DOHH2 (cell line): ENCODE data around the gene TAF4.
"Not testable (repeated sequence)": the region's sequence is repeated elsewhere in the genome, so short reads cannot be mapped to it uniquely, and the experiment has no call there.

Source experiments
- EZH2phosphoT487 ChIP-seq: fragments of 200-600 bp; sonication (generic); IDR thresholded peaks from 2 replicates; pipeline ENCODE4 v1.6.1; 2017; ENCODE audit warnings: borderline replicate concordance, mild to moderate bottlenecking, antibody characterized with exemption, low read length, moderate library complexity, mixed read lengths
- TF ChIP-seq, protein P1 (sequence below): fragments of 200-600 bp; sonication (generic); IDR thresholded peaks from one replicate; pipeline ENCODE4 v1.5.1; 2014; ENCODE audit warnings: antibody characterized with exemption, mild to moderate bottlenecking, low read depth, low read length; ENCODE audit not compliant: poor library complexity, severe bottlenecking

DNA sequence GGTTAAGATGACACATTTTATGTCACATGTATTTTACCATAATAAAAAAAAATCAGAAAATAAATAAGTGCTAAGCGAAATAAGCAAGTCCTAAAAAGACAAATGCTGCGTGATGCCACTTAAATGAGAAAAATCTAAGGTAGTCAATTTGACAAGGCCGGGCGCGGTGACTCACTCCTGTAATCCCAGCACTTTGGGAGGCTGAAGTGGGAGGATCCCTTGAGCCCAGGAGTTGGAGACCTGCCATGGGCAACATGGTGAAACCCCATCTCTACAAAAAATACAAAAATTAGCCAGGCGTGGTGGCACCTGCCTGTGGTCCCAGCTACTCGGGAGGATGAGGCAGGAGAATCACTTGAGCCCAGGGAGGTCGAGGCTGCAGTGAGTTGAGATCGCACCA, 18.5 kb upstream of the TAF4 start:
- TF ChIP-seq, protein P1, sequence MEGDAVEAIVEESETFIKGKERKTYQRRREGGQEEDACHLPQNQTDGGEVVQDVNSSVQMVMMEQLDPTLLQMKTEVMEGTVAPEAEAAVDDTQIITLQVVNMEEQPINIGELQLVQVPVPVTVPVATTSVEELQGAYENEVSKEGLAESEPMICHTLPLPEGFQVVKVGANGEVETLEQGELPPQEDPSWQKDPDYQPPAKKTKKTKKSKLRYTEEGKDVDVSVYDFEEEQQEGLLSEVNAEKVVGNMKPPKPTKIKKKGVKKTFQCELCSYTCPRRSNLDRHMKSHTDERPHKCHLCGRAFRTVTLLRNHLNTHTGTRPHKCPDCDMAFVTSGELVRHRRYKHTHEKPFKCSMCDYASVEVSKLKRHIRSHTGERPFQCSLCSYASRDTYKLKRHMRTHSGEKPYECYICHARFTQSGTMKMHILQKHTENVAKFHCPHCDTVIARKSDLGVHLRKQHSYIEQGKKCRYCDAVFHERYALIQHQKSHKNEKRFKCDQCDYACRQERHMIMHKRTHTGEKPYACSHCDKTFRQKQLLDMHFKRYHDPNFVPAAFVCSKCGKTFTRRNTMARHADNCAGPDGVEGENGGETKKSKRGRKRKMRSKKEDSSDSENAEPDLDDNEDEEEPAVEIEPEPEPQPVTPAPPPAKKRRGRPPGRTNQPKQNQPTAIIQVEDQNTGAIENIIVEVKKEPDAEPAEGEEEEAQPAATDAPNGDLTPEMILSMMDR, result not testable (repeated sequence)
- TF ChIP-seq EZH2phosphoT487, result not testable (repeated sequence)
